Lung (tissue), 12 donors: ENCODE results near the gene NMB. TPM values are rescaled to one million over a fixed set of nuclear protein-coding genes. Genes with fewer than 3 reads are reported as not detected.

Experiments
- ATAC-seq: fragments of 200-7000 bp; cut with Tn5 transposase; one replicate; pipeline ENCODE4 v1.9.1; 2020; ENCODE audit warnings: moderate number of reproducible peaks; ENCODE audit not compliant: insufficient read depth, low FRiP score
- DNase-seq, 3 donors: peaks; one replicate each; pipeline ENCODE4 v3.0.0-alpha.2; 2013 to 2017
- H3K27ac ChIP-seq, 2 donors: one replicate each; pipeline ENCODE4 v1.5.1; 2013; ENCODE audit warnings: mild to moderate bottlenecking in 2 of 2, moderate library complexity in 2 of 2, control low read depth in 1 of 2, inconsistent platforms in 1 of 2, low read depth in 1 of 2, low read length in 1 of 2
- H3K27me3 ChIP-seq, 3 donors: one replicate each; pipeline ENCODE4 v1.5.1; 2013; ENCODE audit warnings: low read length in 2 of 3; ENCODE audit not compliant: control insufficient read depth in 3 of 3, insufficient read depth in 3 of 3
- H3K36me3 ChIP-seq, 4 donors: one replicate each; pipeline ENCODE4 v1.5.1; 2013; ENCODE audit warnings: low read length in 4 of 4, mild to moderate bottlenecking in 1 of 4, moderate library complexity in 1 of 4; ENCODE audit not compliant: control insufficient read depth in 4 of 4, insufficient read depth in 4 of 4
- H3K4me1 ChIP-seq, 5 donors: one replicate each; pipeline ENCODE4 v1.5.1; 2013; ENCODE audit warnings: low read length in 5 of 5, mild to moderate bottlenecking in 2 of 5, moderate library complexity in 1 of 5; ENCODE audit not compliant: control insufficient read depth in 5 of 5, insufficient read depth in 5 of 5
- H3K4me3 ChIP-seq: one replicate; pipeline ENCODE4 v1.5.1; 2013; ENCODE audit warnings: mild to moderate bottlenecking, control low read depth, moderate library complexity
- H3K9ac ChIP-seq, 2 donors: one replicate each; pipeline ENCODE4 v1.5.1; 2013; ENCODE audit warnings: low read length in 2 of 2, control low read depth in 1 of 2; ENCODE audit not compliant: insufficient read depth in 1 of 2
- H3K9me3 ChIP-seq, 4 donors: one replicate each; pipeline ENCODE4 v1.5.1; 2013; ENCODE audit warnings: low read length in 3 of 4, mild to moderate bottlenecking in 1 of 4, moderate library complexity in 1 of 4; ENCODE audit not compliant: control insufficient read depth in 4 of 4, insufficient read depth in 3 of 4
- WGBS, 2 donors: extraction: QIAGEN DNeasy Blood & Tissue Kit; methylation state at CpG; one replicate each; pipeline ENCODE4 v1.1.7; 2013; 5-methylcytosine and 5-hydroxymethylcytosine counted together
- polyA plus RNA-seq, 2 donors: library from polyadenylated mRNA; stranded (reverse); fragments of 200-250 nt; gene quantifications; one replicate each; pipeline ENCODE4 v1.2.1, GENCODE V29; 2013
- total RNA-seq, 2 donors: library from RNA; depleted of rRNA in 1 of 2; stranded (reverse); fragments of >200 nt in 1 of 2; gene quantifications; one replicate each; pipeline ENCODE4 v1.2.1, GENCODE V29; 2014 to 2021
- TF ChIP-seq, protein P1 (sequence below): IDR thresholded peaks from 2 replicates; pipeline ENCODE4 v1.5.1; 2012; ENCODE audit warnings: mild to moderate bottlenecking; ENCODE audit errors: control extremely low read depth, extremely low read depth
- donor health status: control.
- donor health status: control.
- donor health status: Bipolar disorder and iron deficiency.
- donor health status: healthy.
- donor health status: DM: yes; HTN: yes; CAD: no.

Gene NMB
- total and polyA plus RNA-seq, 4 donors: 2.6 to 9.3 (median 5.6) TPM

DNA sequence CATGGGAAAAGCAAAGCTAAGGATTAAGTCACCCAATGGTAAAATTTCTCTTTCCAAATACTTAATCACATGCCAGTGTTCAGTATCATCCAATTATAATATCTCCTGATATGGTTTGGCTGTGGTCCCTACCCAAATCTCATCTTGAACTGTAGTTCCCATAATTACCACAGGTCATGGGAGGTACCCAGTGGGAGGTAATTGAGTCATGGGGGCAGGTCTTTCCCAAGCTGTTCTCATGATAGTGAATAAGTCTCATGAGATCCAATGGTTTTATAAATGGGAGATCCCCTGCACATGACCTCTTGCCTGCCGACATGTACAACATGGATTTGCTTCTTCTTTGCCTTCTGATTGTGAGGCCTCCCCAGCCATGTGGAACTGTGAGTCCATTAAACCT is 26.1 kb upstream of the NMB start:
- peaks cover 0 to 4% (median 0%) of the 10 kb centered on the region in 5 donors for H3K4me1 ChIP-seq
- ATAC-seq (no peak), DNase-seq (no peak)
- no peak overlapping the region for H3K9ac ChIP-seq
- H3K27ac ChIP-seq: no peak overlapping the region
- no peak overlapping the region for H3K4me3 ChIP-seq
- H3K9me3 ChIP-seq: no peaks in the 10 kb centered on the region
- TF ChIP-seq, protein P1, sequence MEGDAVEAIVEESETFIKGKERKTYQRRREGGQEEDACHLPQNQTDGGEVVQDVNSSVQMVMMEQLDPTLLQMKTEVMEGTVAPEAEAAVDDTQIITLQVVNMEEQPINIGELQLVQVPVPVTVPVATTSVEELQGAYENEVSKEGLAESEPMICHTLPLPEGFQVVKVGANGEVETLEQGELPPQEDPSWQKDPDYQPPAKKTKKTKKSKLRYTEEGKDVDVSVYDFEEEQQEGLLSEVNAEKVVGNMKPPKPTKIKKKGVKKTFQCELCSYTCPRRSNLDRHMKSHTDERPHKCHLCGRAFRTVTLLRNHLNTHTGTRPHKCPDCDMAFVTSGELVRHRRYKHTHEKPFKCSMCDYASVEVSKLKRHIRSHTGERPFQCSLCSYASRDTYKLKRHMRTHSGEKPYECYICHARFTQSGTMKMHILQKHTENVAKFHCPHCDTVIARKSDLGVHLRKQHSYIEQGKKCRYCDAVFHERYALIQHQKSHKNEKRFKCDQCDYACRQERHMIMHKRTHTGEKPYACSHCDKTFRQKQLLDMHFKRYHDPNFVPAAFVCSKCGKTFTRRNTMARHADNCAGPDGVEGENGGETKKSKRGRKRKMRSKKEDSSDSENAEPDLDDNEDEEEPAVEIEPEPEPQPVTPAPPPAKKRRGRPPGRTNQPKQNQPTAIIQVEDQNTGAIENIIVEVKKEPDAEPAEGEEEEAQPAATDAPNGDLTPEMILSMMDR: no peak
- WGBS, 2 donors: 87 to 100% methylated on average over 1 of the region's 1 CpG
- H3K27me3 ChIP-seq: no peaks in the 10 kb centered on the region
- peaks cover 0 to 21% (median 9%) of the 10 kb centered on the region in 4 donors for H3K36me3 ChIP-seq

DNA sequence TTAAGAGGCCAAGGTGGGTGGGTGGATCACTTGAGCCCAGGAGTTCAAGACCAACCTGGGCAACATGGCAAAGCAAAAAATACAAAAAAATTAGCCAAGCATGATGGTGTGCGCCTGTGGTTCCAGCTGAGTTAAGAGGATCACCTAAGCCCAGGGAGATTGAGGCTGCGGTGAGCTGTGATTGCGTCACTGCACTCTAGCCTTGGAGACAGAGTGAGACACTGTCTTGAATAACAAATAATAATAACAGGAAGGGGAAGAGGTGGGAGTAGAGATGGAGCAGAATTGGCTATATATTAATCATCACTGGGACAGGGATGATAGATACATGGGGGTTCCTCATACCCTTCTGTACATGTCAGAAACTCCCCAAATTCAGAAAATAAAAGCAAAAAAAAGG is 23.8 kb upstream of the NMB start:
- WGBS, 2 donors: 68 to 72% methylated on average over 3 of the region's 3 CpGs
- H3K4me3 ChIP-seq: no peak overlapping the region
- peaks cover 0 to 28% (median 8%) of the 10 kb centered on the region in 4 donors for H3K36me3 ChIP-seq
- no peak overlapping the region for H3K9ac ChIP-seq
- H3K4me1 ChIP-seq: peaks cover 0 to 4% (median 0%) of the 10 kb centered on the region in 5 donors
- no peak for DNase-seq
- no peaks in the 10 kb centered on the region for H3K27me3 ChIP-seq
- H3K9me3 ChIP-seq: no peaks in the 10 kb centered on the region
- H3K27ac ChIP-seq: no peak overlapping the region
- TF ChIP-seq, protein P1: no peak
- no peak for ATAC-seq

DNA sequence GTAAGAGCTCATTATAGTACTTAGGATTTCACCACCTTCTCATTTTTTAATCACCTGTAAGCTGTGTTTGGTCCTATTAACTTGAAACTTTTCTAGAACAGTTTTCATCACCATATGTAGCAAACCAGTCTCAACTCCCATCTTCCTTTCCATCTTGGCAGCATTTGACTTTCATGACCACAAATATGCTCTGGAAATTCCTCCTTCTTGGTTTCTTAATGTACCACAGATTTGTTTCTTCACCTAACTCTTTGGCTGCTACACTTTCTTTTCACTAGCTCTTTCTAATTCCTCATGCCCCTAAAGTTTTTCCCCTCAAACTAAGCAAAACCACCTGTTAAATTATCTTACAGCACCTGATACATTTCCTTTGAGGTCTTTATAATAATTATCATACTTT is 13.2 kb upstream of the NMB start:
- no peak overlapping the region for H3K27ac ChIP-seq
- H3K9ac ChIP-seq: no peak overlapping the region
- no peak overlapping the region for H3K4me3 ChIP-seq
- no peak for ATAC-seq
- no peaks in the 10 kb centered on the region for H3K9me3 ChIP-seq
- H3K27me3 ChIP-seq: no peaks in the 10 kb centered on the region
- TF ChIP-seq, protein P1: no peak
- peaks cover 7 to 36% (median 20%) of the 10 kb centered on the region in 4 donors for H3K36me3 ChIP-seq
- no peak for DNase-seq
- H3K4me1 ChIP-seq: peaks cover 0 to 4% (median 0%) of the 10 kb centered on the region in 5 donors

DNA sequence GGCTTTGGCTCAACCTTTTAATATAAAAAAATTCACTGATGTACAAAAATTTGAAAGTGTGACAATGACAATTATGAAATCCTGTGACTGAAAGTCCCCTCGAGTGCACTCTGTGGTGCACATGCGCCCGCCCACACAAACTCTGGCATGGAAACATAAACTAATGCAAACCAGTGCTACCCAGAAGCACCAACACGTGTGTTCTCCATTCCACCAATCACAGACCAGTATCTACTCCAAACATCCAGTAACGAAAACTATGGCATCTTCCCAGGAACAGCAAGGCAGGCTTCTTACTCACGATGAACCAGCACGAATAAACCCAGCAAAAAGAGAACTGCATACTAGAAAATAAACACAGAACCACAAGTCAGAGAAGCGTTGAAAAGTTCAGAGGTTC is 11.7 kb upstream of the NMB start:
- WGBS, 2 donors: 90 to 92% methylated on average over 8 of the region's 8 CpGs
- Histone ChIP-seq H3K9me3 (no peaks in the 10 kb centered on the region), H3K27ac (no peak overlapping the region), H3K4me3 (no peak overlapping the region), H3K9ac (no peak overlapping the region), H3K4me1 (peaks cover 0 to 4% (median 0%) of the 10 kb centered on the region in 5 donors), H3K27me3 (no peaks in the 10 kb centered on the region), H3K36me3 (peaks cover 12 to 43% (median 20%) of the 10 kb centered on the region in 4 donors)
- DNase-seq (no peak), ATAC-seq (no peak)
- TF ChIP-seq, protein P1: no peak
